Endothelial cell of umbilical vein (primary cell): Measurements from ENCODE around the gene FRMD7. TPM values are rescaled to one million over a fixed set of nuclear protein-coding genes. Genes with fewer than 3 reads are reported as not detected.

ENCODE experiments used
- BruUV-seq: library from RNA; stranded (reverse); fragments of 400-500 nt; replicated peaks from 2 replicates; lab custom pipeline; 2021; lab: Mats Ljungman, UMichigan
- CTCF ChIA-PET: fragments of 300-600, 350-600 bp; sonication (Branson Sonifier 250); formaldehyde crosslinking; loops from one replicate; lab custom pipeline; 2021; ENCODE audit warnings: antibody characterized with exemption, inconsistent platforms; lab: Charles Lee
- POLR2A ChIA-PET: fragments of 300-600, 350-600 bp; sonication (Branson Sonifier 250); formaldehyde crosslinking; loops from one replicate; lab custom pipeline; 2021; ENCODE audit warnings: antibody characterized with exemption, inconsistent platforms; lab: Charles Lee
- DNase-seq: peaks from one replicate; pipeline ENCODE4 v3.0.0-alpha.2; 2011; ENCODE audit warnings: low read depth, low spot score
- FAIRE-seq: peaks from 2 replicates; lab custom pipeline; 2011; peaks lifted over from hg19 to GRCh38; lab: Jason Lieb, UNC
- H2AFZ ChIP-seq: 2 replicates; pipeline ENCODE4 v1.6.0; 2012; ENCODE audit warnings: low read depth, low read length, control low read depth, inconsistent platforms
- H3K27ac ChIP-seq: 2 replicates; pipeline ENCODE4 v1.5.1; 2011; ENCODE audit warnings: low read depth, mild to moderate bottlenecking, control low read depth, low read length, moderate library complexity; ENCODE audit not compliant: insufficient read depth
- H3K27me3 ChIP-seq, 2 experiments: 2 replicates each; pipeline versions ENCODE4 v1.6.0 to v1.6.1; 2011; ENCODE audit warnings: low read length in 2 of 2, mixed read lengths in 1 of 2; ENCODE audit not compliant: control insufficient read depth in 2 of 2, insufficient read depth in 2 of 2
- H3K36me3 ChIP-seq, 2 experiments: 2 replicates in 1 of 2; 3 replicates in 1 of 2; pipeline ENCODE4 v1.5.1; 2011; ENCODE audit warnings: low read length in 2 of 2, mild to moderate bottlenecking in 1 of 2, moderate library complexity in 1 of 2; ENCODE audit not compliant: control insufficient read depth in 2 of 2, insufficient read depth in 2 of 2; ENCODE audit errors: extremely low read depth in 1 of 2
- H3K4me1 ChIP-seq: 3 replicates; pipeline ENCODE4 v1.5.1; 2011; ENCODE audit warnings: mild to moderate bottlenecking, low read length; ENCODE audit not compliant: control insufficient read depth, insufficient read depth; ENCODE audit errors: extremely low read depth
- H3K4me2 ChIP-seq: 2 replicates; pipeline ENCODE4 v1.6.1; 2011; ENCODE audit warnings: low read length, control low read depth, mixed read lengths; ENCODE audit not compliant: insufficient read depth
- H3K4me3 ChIP-seq, 3 experiments: fragments of 200-600 bp in 1 of 3; sonication (generic), shearing (Covaris generic) in 1 of 3; replicated peaks in 1 of 3; 2 replicates each; pipeline ENCODE4 v1.5.1; 2011 to 2016; ENCODE audit warnings: control low read depth in 3 of 3, low read length in 3 of 3, mild to moderate bottlenecking in 2 of 3, inconsistent platforms in 1 of 3, low read depth in 1 of 3, moderate library complexity in 1 of 3; ENCODE audit not compliant: insufficient read depth in 1 of 3
- H3K79me2 ChIP-seq: 2 replicates; pipeline ENCODE4 v1.6.0; 2012; ENCODE audit warnings: low read length, inconsistent platforms; ENCODE audit not compliant: control insufficient read depth, insufficient read depth
- H3K9ac ChIP-seq: replicated peaks from 2 replicates; pipeline ENCODE3; 2011; ENCODE audit warnings: low read length, control low read depth; ENCODE audit not compliant: insufficient read depth; ENCODE audit errors: extremely low read depth
- H3K9me1 ChIP-seq: replicated peaks from 3 replicates; pipeline ENCODE4 v1.6.0; 2011; ENCODE audit warnings: mild to moderate bottlenecking, low read length; ENCODE audit not compliant: control insufficient read depth, insufficient read depth; ENCODE audit errors: extremely low read depth
- H3K9me3 ChIP-seq: replicated peaks from 2 replicates; pipeline ENCODE4 v1.5.1; 2012; ENCODE audit warnings: low read length, inconsistent platforms; ENCODE audit not compliant: control insufficient read depth, insufficient read depth
- H4K20me1 ChIP-seq: replicated peaks from 2 replicates; pipeline ENCODE3; 2011; ENCODE audit warnings: mild to moderate bottlenecking, low read length; ENCODE audit not compliant: control insufficient read depth, insufficient read depth; ENCODE audit errors: extremely low read depth
- EZH2 ChIP-seq: IDR thresholded peaks from 2 replicates; pipeline ENCODE4 v1.6.1; 2012; ENCODE audit warnings: borderline replicate concordance, low read depth, mild to moderate bottlenecking, moderate library complexity, low read length, inconsistent platforms; ENCODE audit not compliant: severe bottlenecking
- FOS ChIP-seq: IDR thresholded peaks from 2 replicates; pipeline ENCODE4 v1.6.1; 2011; ENCODE audit warnings: mild to moderate bottlenecking, low read length, moderate library complexity, borderline replicate concordance; ENCODE audit not compliant: insufficient read depth
- GATA2 ChIP-seq: IDR thresholded peaks from 2 replicates; pipeline ENCODE4 v1.7.0; 2011; ENCODE audit warnings: low read depth, mild to moderate bottlenecking, moderate library complexity, mixed read lengths, low read length; ENCODE audit not compliant: insufficient read length, insufficient read depth
- JUN ChIP-seq: IDR thresholded peaks from 2 replicates; pipeline ENCODE4 v1.6.1; 2011; ENCODE audit warnings: borderline replicate concordance, low read depth; ENCODE audit not compliant: insufficient read length, insufficient read depth
- MAX ChIP-seq: IDR thresholded peaks from 2 replicates; pipeline ENCODE4 v1.6.1; 2011; ENCODE audit not compliant: insufficient read depth, insufficient read length
- MYC ChIP-seq: IDR thresholded peaks from one replicate; pipeline ENCODE4 v1.6.1; 2011; ENCODE audit warnings: mild to moderate bottlenecking, low read depth, low read length
- POLR2A ChIP-seq: IDR thresholded peaks from 2 replicates; pipeline ENCODE4 v1.6.1; 2012; ENCODE audit warnings: low read depth, mild to moderate bottlenecking, control low read depth, low read length
- POLR2AphosphoS5 ChIP-seq: IDR thresholded peaks from 2 replicates; pipeline ENCODE4 v1.6.1; 2012; ENCODE audit warnings: low read depth, mild to moderate bottlenecking, control low read depth, low read length, moderate library complexity; ENCODE audit not compliant: insufficient read depth
- dilution Hi-C: fragments of 300-500 bp; cut with MboI; formaldehyde crosslinking; loops from one replicate; pipeline ENCODE4 v1.15.0; 2019; ENCODE audit warnings: low sequenced_read_pairs; ENCODE audit not compliant: extremely low pct_ligation_motif_present
- intact Hi-C: fragments of 100-400 bp; cut with micrococcal nuclease; formaldehyde crosslinking; loops from one replicate; pipeline ENCODE4 v1.10.0; 2022
- polyA plus RNA-seq, 4 experiments: library from polyadenylated mRNA; depleted of rRNA in 3 of 4; stranded (reverse) in 3 of 4; unstranded in 1 of 4; fragments of >200 nt; gene quantifications; 2 replicates each; pipeline versions ENCODE4 v1.2.1 to v1.2.3, GENCODE V29; 2011 to 2012; ENCODE audit warnings: missing spikeins in 1 of 4
- total RNA-seq: library from RNA; stranded (reverse); gene quantifications from 2 replicates; pipeline ENCODE4 v1.2.3, GENCODE V29; 2021
- TF ChIP-seq, protein P1 (sequence below), 2 donors: IDR thresholded peaks; 1 replicate in 1 of 2; 2 replicates in 1 of 2; pipeline ENCODE4 v1.5.1; 2011; ENCODE audit warnings: low read length in 2 of 2, mild to moderate bottlenecking in 2 of 2, moderate library complexity in 2 of 2, control low read depth in 1 of 2, inconsistent platforms in 1 of 2, low read depth in 1 of 2; ENCODE audit not compliant: insufficient read depth in 1 of 2; ENCODE audit errors: extremely low read depth in 1 of 2

The FRMD7 gene
- total and polyA plus RNA-seq, 2 donors (not counting 3 experiments of a cell fraction or from before 2014, with no cell fraction given): not detected

GRCh38 chrX:132114607-132115006 lies 13.2 kb downstream of the FRMD7 start:
- TF ChIP-seq POLR2AphosphoS5 (no peak), EZH2 (no peak), GATA2 (no peak), JUN (no peak)
- TF ChIP-seq, protein P1, sequence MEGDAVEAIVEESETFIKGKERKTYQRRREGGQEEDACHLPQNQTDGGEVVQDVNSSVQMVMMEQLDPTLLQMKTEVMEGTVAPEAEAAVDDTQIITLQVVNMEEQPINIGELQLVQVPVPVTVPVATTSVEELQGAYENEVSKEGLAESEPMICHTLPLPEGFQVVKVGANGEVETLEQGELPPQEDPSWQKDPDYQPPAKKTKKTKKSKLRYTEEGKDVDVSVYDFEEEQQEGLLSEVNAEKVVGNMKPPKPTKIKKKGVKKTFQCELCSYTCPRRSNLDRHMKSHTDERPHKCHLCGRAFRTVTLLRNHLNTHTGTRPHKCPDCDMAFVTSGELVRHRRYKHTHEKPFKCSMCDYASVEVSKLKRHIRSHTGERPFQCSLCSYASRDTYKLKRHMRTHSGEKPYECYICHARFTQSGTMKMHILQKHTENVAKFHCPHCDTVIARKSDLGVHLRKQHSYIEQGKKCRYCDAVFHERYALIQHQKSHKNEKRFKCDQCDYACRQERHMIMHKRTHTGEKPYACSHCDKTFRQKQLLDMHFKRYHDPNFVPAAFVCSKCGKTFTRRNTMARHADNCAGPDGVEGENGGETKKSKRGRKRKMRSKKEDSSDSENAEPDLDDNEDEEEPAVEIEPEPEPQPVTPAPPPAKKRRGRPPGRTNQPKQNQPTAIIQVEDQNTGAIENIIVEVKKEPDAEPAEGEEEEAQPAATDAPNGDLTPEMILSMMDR (IDR thresholded peaks at IDR 0.05; ENCODE audit: extremely low read depth in 1 of 2, insufficient read depth in 1 of 2, low read depth in 1 of 2, low read length in 2 of 2): no peak
- FAIRE-seq (no peak), DNase-seq (no peak)
- Histone ChIP-seq H4K20me1 (no peaks in the 10 kb centered on the region), H3K9me1 (no peaks in the 10 kb centered on the region), H2AFZ (no peak overlapping the region), H3K9me3 (no peaks in the 10 kb centered on the region), H3K4me2 (no peak overlapping the region), H3K4me1 (no peaks in the 10 kb centered on the region), H3K79me2 (no peaks in the 10 kb centered on the region), H3K4me3 (no peak overlapping the region), H3K27me3 (no peaks in the 10 kb centered on the region), H3K27ac (no peak overlapping the region), H3K36me3 (no peaks in the 10 kb centered on the region), H3K9ac (no peak overlapping the region)
- ChIA-PET POLR2A (no interaction called here), CTCF (no interaction called here)
- intact Hi-C loops (no loop called here), dilution Hi-C loops (no loop called here)
- BruUV-seq: no TSS peak

DNA sequence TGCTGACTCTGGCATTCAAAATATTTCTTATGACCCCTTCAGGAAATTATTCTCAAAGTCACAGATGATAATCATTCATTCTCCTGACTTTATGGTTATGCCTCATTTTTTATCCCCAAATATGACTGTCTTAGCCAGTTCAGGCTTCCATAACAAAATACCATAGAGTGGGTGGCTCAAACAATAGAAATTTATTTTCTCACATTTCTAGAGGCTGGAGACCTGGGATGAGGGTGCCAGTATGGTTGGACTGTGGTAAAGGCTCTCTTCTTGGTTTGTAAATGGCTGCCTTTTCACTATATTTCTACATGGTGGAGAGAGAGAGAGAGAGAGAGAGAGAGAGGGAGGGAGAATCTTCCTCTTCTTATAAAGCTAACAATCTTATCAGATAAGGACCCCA lies 20.5 kb downstream of the FRMD7 start:
- intact Hi-C loops: no loop called here
- H3K4me1 ChIP-seq: no peaks in the 10 kb centered on the region
- no peak for FAIRE-seq
- H3K9ac ChIP-seq: no peak overlapping the region
- H3K27me3 ChIP-seq: no peaks in the 10 kb centered on the region
- no peaks in the 10 kb centered on the region for H3K9me3 ChIP-seq
- H4K20me1 ChIP-seq: no peaks in the 10 kb centered on the region
- no peaks in the 10 kb centered on the region for H3K79me2 ChIP-seq
- no TSS peak for BruUV-seq
- no peak for DNase-seq
- TF ChIP-seq JUN (no peak), MYC (no peak), EZH2 (no peak), POLR2AphosphoS5 (no peak), MAX (no peak), POLR2A (no peak), FOS (no peak), GATA2 (no peak)
- TF ChIP-seq, protein P1 (IDR thresholded peaks at IDR 0.05; ENCODE audit: extremely low read depth in 1 of 2, insufficient read depth in 1 of 2, low read depth in 1 of 2, low read length in 2 of 2): no peak
- POLR2A ChIA-PET: no interaction called here
- H3K36me3 ChIP-seq: no peaks in the 10 kb centered on the region
- H2AFZ ChIP-seq: no peak overlapping the region
- no peak overlapping the region for H3K4me3 ChIP-seq
- CTCF ChIA-PET: no interaction called here
- no peak overlapping the region for H3K4me2 ChIP-seq
- H3K9me1 ChIP-seq: no peaks in the 10 kb centered on the region
- dilution Hi-C loops: no loop called here
- no peak overlapping the region for H3K27ac ChIP-seq
